Posterior vena cava (tissue), 2 donors: Measurements from ENCODE around the gene ARHGAP25. TPM values are rescaled to one million over a fixed set of nuclear protein-coding genes. Genes with fewer than 3 reads are reported as not detected.

Experiments
- DNase-seq: peaks from one replicate; pipeline ENCODE4 v3.0.0-alpha.2; 2020; ENCODE audit warnings: low spot score
- intact Hi-C, 2 donors: fragments of 100-400 bp; cut with DNase I; formaldehyde crosslinking; loops; one replicate each; pipeline versions ENCODE4 v1.14.1 to v1.14.2; 2022 to 2023
- total RNA-seq, 2 donors: library from RNA; stranded (reverse); fragmentation: NEBNext Ultra II Directional; extraction: Animal tissue kit (Norgen Biotek cat#: 25700); gene quantifications; one replicate each; pipeline ENCODE4 v1.2.1, GENCODE V29; 2021
- donor health status: DM: yes; HTN: yes; CAD: no.
- donor health status: DM: yes; HTN: yes; CAD: no.

Gene ARHGAP25
- total RNA-seq, 2 donors from 2014 or later: 8.1 to 10.7 TPM

- intact Hi-C loops: loop anchor here in 1 of 2 donors (10.0 kb wide), 1 partner anchor 1235 kb away; no protein-coding TSS in a partner anchor
- no peak for DNase-seq
Measured at GRCh38 chr2:68739595-68740399, 5.2 kb downstream of the ARHGAP25 start.

GRCh38 chr2:68740400-68740914 lies 5.8 kb downstream of the ARHGAP25 start:
- intact Hi-C loops: loop anchor here in 1 of 2 donors (10.0 kb wide), 1 partner anchor 1234 kb away; no protein-coding TSS in a partner anchor
- DNase-seq: no peak

DNA sequence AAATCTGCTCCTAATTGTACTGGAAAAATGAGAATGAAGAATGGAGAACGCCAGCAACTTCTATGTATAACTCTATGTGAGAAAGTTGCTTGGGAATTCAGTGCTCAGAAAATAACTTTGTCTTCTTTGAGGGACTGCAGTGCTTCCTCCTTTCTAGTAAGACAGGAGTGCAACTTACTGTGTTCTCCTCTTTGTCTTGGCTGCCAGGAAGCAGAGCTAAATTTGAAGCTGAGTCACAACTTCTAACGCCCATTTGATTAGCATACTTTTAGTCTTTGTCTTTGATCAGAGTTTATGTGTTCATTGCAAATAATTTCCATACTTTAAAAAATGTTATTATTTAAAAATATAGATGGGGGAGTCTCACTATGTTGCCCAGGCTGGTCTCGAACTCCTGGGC lies 6.6 kb downstream of the ARHGAP25 start:
- no peak for DNase-seq
- intact Hi-C loops: loop anchor here in 1 of 2 donors (10.0 kb wide), 1 partner anchor 1234 kb away; no protein-coding TSS in a partner anchor

GRCh38 chr2:68741805-68742306 lies 7.2 kb downstream of the ARHGAP25 start:
- DNase-seq: no peak
- intact Hi-C loops: loop anchor here in 1 of 2 donors (10.0 kb wide), 1 partner anchor 1233 kb away; no protein-coding TSS in a partner anchor

GRCh38 chr2:68742626-68743415 lies 8.2 kb downstream of the ARHGAP25 start:
- no peak for DNase-seq
- intact Hi-C loops: loop anchor here in 1 of 2 donors (10.0 kb wide), 1 partner anchor 1232 kb away; no protein-coding TSS in a partner anchor

GRCh38 chr2:68743531-68743930 lies 8.9 kb downstream of the ARHGAP25 start:
- intact Hi-C loops: loop anchor here in 1 of 2 donors (10.0 kb wide), 1 partner anchor 1231 kb away; no protein-coding TSS in a partner anchor
- DNase-seq: no peak

DNA sequence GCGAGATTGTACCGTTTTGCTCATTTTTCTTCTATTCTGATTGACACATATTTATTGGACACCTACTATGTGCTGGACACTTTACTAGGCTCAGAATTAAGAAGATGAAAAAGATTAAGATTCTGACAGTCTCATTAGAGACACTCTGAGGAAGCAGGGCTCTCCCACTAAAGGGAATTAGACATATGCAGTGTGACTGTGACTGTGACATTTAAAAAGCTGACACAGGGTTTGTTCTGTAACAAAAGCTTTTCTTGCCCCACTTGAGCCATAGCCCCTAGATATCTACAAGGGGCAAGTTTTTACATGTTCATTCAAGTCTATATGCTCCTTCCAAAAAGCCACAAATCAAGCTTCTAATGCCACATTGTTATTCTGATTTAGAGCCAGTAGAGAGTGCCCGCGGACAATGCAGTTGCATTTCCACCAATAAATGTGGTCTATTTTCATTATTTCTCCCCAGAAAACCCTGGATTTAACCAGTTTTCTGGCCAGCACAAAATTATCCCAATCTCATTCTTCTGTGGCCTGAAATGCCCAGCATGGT lies 9.8 kb downstream of the ARHGAP25 start:
- DNase-seq: no peak
- intact Hi-C loops: loop anchor here in 1 of 2 donors (10.0 kb wide), 1 partner anchor 1230 kb away; no protein-coding TSS in a partner anchor

DNA sequence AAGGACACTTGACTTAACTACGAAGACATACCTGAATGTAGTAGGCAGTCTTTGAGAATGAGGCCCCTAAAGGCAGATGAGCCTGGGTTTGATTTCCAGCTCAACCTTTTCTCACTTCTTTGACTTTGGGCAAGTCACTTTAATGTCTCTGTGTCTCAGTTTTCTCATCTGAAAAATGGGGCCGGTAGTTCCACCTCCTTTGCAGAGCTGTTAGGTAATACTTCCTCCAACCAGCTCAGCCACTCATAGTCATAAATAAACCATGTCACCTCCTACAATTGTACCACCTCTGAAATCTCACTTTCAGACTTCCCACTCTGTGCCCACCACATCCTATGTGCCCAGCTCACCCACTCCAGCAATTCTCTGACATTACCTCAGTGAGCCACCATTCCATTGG lies 10.4 kb downstream of the ARHGAP25 start:
- intact Hi-C loops: loop anchor here in 1 of 2 donors (10.0 kb wide), 1 partner anchor 1230 kb away; no protein-coding TSS in a partner anchor
- DNase-seq: no peak

- DNase-seq: no peak
- intact Hi-C loops: loop anchor here in 1 of 2 donors (10.0 kb wide), 1 partner anchor 1228 kb away; no protein-coding TSS in a partner anchor
Measured at GRCh38 chr2:68746408-68746807, 11.8 kb downstream of the ARHGAP25 start.

GRCh38 chr2:68747413-68747812 lies 12.8 kb downstream of the ARHGAP25 start:
- intact Hi-C loops: loop anchor here in 1 of 2 donors (10.0 kb wide), 1 partner anchor 1227 kb away; no protein-coding TSS in a partner anchor
- DNase-seq: no peak

DNA sequence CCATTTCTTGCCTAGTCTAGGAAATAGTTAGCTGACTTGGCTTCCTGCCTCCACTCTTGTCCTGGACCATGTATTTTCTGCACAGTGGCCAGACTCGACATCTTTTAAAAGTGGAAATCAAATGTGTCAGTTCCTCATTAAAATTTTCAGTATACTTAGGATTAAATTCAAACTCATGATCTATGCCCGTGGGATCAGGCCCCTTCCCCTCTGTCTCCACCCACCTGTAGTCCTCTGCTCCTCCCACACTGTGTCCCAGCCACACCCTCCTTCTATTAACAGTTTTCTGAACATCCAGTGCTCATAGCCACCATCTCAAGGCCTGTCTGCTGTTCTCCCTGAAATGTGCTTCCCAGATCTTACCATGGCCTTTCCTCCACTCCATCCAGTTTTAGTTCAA lies 13.3 kb downstream of the ARHGAP25 start:
- intact Hi-C loops: loop anchor here in 1 of 2 donors (10.0 kb wide), 1 partner anchor 1227 kb away; no protein-coding TSS in a partner anchor
- DNase-seq: no peak

- intact Hi-C loops: loop anchor here in 1 of 2 donors (10.0 kb wide), 1 partner anchor 1226 kb away; no protein-coding TSS in a partner anchor
- no peak for DNase-seq
Measured at GRCh38 chr2:68748568-68748967, 14.0 kb downstream of the ARHGAP25 start.

DNA sequence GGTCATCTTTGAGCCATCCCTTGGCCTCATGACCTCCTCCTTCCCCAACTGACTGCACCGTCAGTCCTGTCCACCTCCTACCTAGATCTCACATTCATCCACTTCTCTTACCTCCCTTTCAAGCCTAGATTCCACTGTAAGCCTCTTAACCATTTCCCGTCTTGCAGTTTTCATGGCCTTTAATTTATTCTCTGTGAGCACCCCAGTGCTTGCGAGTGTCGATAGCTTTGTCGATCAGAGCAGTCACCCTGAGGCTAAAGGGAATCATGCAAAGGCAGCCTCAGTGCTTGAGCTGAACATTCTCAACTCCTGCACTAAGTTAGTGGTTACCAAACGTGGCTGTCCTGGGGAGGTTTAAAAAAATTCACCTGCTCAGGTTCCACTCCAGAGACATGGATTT lies 14.7 kb downstream of the ARHGAP25 start:
- no peak for DNase-seq
- intact Hi-C loops: loop anchor here (1.0 to 10.0 kb wide), 2 partner anchors 162 to 1225 kb away; no protein-coding TSS in a partner anchor

GRCh38 chr2:68750592-68751396 lies 16.2 kb downstream of the ARHGAP25 start:
- no peak for DNase-seq
- intact Hi-C loops: loop anchor here in 1 of 2 donors (5.0 kb wide), 1 partner anchor 162 kb away; no protein-coding TSS in a partner anchor

GRCh38 chr2:68751397-68752339 lies 17.1 kb downstream of the ARHGAP25 start:
- intact Hi-C loops: loop anchor here in 1 of 2 donors (5.0 kb wide), 1 partner anchor 161 kb away; no protein-coding TSS in a partner anchor
- DNase-seq: peak; percentile 96

GRCh38 chr2:68753318-68753717 lies 18.7 kb downstream of the ARHGAP25 start:
- intact Hi-C loops: loop anchor here in 1 of 2 donors (5.0 kb wide), 1 partner anchor 159 kb away; no protein-coding TSS in a partner anchor
- no peak for DNase-seq
